SU-DHL-6 (cell line): ENCODE data around the gene AKAP11.

Experiments used
- H2AFZ ChIP-seq: fragments of 200-600 bp; sonication (generic); 2 replicates; pipeline ENCODE4 v1.6.1; 2014; ENCODE audit warnings: low read depth, mild to moderate bottlenecking, moderate library complexity, mixed read lengths, antibody characterized with exemption, low read length; ENCODE audit not compliant: severe bottlenecking
- H3F3A ChIP-seq: fragments of 200-600 bp; shearing (Covaris generic); 2 replicates; pipeline ENCODE4 v1.6.0; 2016; ENCODE audit warnings: antibody characterized with exemption, mild to moderate bottlenecking; ENCODE audit not compliant: insufficient read depth
- H3K27ac ChIP-seq: fragments of 200-600 bp; sonication (generic); 2 replicates; pipeline ENCODE4 v1.5.1; 2016; ENCODE audit warnings: low read depth, mild to moderate bottlenecking, low read length, moderate library complexity, mixed read lengths
- H3K27me3 ChIP-seq: fragments of 200-600 bp; sonication (generic), shearing (Covaris generic); 2 replicates; pipeline ENCODE4 v1.6.0; 2014; ENCODE audit warnings: mild to moderate bottlenecking, low read length
- H3K36me3 ChIP-seq: fragments of 200-600 bp; sonication (generic); 2 replicates; pipeline ENCODE4 v1.6.1; 2014; ENCODE audit warnings: mild to moderate bottlenecking, low read length, mixed read lengths
- H3K4me2 ChIP-seq: fragments of 300-600, 200-600 bp; shearing (Covaris generic), sonication (generic); 2 replicates; pipeline ENCODE4 v1.6.0; 2014; ENCODE audit warnings: low read length, low read depth, mild to moderate bottlenecking; ENCODE audit not compliant: poor library complexity, severe bottlenecking
- H3K4me3 ChIP-seq: fragments of 200-600 bp; sonication (generic); 2 replicates; pipeline ENCODE4 v1.5.1; 2014; ENCODE audit warnings: antibody characterized with exemption, low read length, mild to moderate bottlenecking, mixed read lengths; ENCODE audit not compliant: insufficient read depth, poor library complexity, severe bottlenecking
- H3K79me2 ChIP-seq: fragments of 200-600 bp; sonication (generic); 2 replicates; pipeline ENCODE4 v1.6.1; 2014; ENCODE audit warnings: mild to moderate bottlenecking, low read length, moderate library complexity; ENCODE audit not compliant: insufficient read depth
- H3K9ac ChIP-seq: fragments of 200-600 bp; sonication (generic); 2 replicates; pipeline ENCODE4 v1.7.0; 2014; ENCODE audit warnings: mild to moderate bottlenecking, low read length
- H3K9me2 ChIP-seq: fragments of 200-600 bp; sonication (generic); replicated peaks from 2 replicates; pipeline ENCODE4 v1.6.1; 2014; ENCODE audit warnings: low read length; ENCODE audit not compliant: insufficient read depth
- H3K9me3 ChIP-seq: fragments of 200-600 bp; sonication (generic); 2 replicates; pipeline ENCODE4 v1.6.1; 2014; ENCODE audit warnings: low read length, mixed read lengths; ENCODE audit not compliant: insufficient read depth
- H4K20me1 ChIP-seq: fragments of 200-600 bp; sonication (generic); 2 replicates; pipeline ENCODE4 v1.6.1; 2014; ENCODE audit warnings: low read depth, mild to moderate bottlenecking, antibody characterized with exemption, low read length, moderate library complexity, mixed read lengths
- EZH2phosphoT487 ChIP-seq: fragments of 200-600 bp; sonication (generic), shearing (Covaris generic); conservative IDR thresholded peaks from 2 replicates; pipeline ENCODE4 v1.6.1; 2018; ENCODE audit warnings: mild to moderate bottlenecking, antibody characterized with exemption, low read length, moderate library complexity, mixed read lengths
- TF ChIP-seq, protein P1 (sequence below): fragments of 200-600 bp; sonication (generic); IDR thresholded peaks from one replicate; pipeline ENCODE4 v1.5.1; 2017; ENCODE audit warnings: antibody characterized with exemption, mild to moderate bottlenecking, low read length, moderate library complexity; ENCODE audit not compliant: insufficient read depth, poor library complexity, severe bottlenecking

AKAP11 gene

DNA sequence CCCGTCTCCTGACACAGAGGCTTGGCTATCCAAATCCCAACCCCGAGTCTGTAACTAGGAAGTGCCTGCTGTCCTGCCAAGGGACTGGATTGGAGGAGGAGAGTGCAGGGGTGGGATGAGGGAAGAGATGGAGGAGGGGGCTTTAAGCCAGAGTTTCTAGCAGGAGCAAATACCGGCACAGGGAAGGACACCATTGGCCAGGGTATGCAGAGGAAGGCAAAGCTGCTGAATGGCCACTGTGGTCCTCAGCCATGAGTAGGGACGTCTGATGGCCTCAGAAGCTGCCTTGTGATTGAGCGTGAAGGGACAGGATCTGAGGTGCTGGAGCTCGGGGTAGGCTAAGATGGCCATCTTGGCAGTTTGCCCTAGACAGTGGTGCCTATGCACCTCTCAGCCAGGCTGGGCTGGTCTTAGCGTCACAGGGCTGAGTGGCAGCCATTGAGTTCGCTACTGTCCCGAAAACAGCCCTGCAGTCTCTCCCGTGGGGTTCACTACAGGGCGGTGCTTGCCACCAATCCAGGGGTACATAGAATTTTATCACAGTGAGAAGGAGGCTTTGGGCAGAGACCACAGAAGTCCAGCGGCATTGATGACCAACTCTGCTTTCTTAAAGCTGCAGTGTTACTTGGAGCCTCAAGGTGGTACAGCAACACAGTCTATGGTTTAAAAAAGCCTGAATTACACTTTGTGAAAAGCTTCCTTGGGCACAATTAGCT is 61.8 kb downstream of the AKAP11 start:
- H3K9ac ChIP-seq, result no peak overlapping the region

DNA sequence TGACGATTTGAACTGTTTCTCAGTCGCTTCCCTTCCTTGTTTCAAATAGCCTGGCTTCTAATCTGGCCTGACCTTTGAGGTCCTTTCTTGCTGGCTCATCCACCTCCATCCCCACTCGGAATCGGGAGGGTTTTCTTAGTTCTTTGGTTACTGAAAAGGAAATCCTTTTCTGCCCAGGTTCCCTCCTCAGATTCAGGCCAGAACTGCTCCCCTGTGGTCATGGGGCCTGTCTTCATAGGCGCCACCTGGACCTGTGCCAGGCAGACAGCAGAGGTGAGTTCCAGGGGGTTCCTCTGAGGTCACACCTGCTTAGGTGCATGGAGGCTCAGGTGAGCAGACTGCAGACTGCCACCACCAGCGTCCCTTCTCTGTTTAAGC is 62.4 kb downstream of the AKAP11 start:
- no peaks in the 10 kb centered on the region for H3K9me3 ChIP-seq
- H2AFZ ChIP-seq, result peak overlapping the region; percentile 0
- no peaks in the 10 kb centered on the region for H3K79me2 ChIP-seq
- TF ChIP-seq, protein P1, sequence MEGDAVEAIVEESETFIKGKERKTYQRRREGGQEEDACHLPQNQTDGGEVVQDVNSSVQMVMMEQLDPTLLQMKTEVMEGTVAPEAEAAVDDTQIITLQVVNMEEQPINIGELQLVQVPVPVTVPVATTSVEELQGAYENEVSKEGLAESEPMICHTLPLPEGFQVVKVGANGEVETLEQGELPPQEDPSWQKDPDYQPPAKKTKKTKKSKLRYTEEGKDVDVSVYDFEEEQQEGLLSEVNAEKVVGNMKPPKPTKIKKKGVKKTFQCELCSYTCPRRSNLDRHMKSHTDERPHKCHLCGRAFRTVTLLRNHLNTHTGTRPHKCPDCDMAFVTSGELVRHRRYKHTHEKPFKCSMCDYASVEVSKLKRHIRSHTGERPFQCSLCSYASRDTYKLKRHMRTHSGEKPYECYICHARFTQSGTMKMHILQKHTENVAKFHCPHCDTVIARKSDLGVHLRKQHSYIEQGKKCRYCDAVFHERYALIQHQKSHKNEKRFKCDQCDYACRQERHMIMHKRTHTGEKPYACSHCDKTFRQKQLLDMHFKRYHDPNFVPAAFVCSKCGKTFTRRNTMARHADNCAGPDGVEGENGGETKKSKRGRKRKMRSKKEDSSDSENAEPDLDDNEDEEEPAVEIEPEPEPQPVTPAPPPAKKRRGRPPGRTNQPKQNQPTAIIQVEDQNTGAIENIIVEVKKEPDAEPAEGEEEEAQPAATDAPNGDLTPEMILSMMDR, result no peak
- no peak for TF ChIP-seq EZH2phosphoT487
- no peaks in the 10 kb centered on the region for H3F3A ChIP-seq
- no peaks in the 10 kb centered on the region for H3K9me2 ChIP-seq
- no peak overlapping the region for H3K9ac ChIP-seq
- no peaks in the 10 kb centered on the region for H3K36me3 ChIP-seq
- no peaks in the 10 kb centered on the region for H3K27me3 ChIP-seq
- no peak overlapping the region for H3K4me3 ChIP-seq
- H3K27ac ChIP-seq, result no peak overlapping the region
- H4K20me1 ChIP-seq, result no peaks in the 10 kb centered on the region
- no peak overlapping the region for H3K4me2 ChIP-seq

More for the DNA sequence above, 61.8 kb downstream of the AKAP11 start:
- Histone ChIP-seq H3K79me2 (no peaks in the 10 kb centered on the region), H2AFZ (peak overlapping the region; percentile 0), H3K36me3 (no peaks in the 10 kb centered on the region), H3K4me2 (no peak overlapping the region), H3K4me3 (no peak overlapping the region), H4K20me1 (no peaks in the 10 kb centered on the region), H3K9me2 (no peaks in the 10 kb centered on the region), H3K27ac (no peak overlapping the region), H3K27me3 (no peaks in the 10 kb centered on the region), H3F3A (no peaks in the 10 kb centered on the region), H3K9me3 (no peaks in the 10 kb centered on the region)
- no peak for TF ChIP-seq EZH2phosphoT487
- TF ChIP-seq, protein P1, result peak; percentile 14

DNA sequence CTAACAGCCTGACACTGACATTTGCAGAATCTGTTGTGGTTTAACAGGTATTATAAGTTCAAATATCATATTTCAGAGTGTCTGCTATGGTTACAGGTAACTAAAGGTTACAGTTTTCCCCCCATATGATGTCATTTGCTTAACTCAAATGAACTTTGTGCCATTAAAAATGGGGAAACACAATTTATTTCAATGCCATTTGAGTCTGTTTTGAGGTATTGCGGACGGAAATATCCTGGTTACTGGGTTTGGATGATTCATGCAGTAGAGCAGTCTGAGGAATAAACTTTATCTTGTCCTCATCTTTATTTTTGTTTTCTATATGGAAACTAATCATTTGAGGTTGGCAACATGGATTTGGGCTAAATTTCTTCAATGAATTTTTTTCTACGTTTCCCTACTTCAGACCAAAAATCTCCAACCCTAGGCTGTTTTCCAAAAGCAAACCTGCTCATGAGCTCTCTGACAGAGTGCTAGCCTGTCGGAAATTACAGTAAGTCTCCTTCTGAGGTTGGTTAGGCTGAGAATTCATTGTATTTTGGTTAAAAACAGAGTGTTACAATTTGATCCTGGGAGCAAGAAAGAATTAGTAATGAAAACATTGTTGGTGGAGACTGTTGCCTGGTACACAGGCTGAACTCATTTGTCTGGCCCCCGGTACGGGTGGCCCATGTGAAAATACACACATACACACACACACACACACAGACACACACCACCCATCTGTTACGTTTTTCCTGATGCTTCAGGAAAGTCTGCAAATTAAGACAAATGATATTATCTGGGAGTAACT is 66.1 kb downstream of the AKAP11 start:
- Histone ChIP-seq H3K27me3 (no peaks in the 10 kb centered on the region), H3K9me2 (no peaks in the 10 kb centered on the region), H3K27ac (no peak overlapping the region), H3K9ac (no peak overlapping the region), H3K79me2 (no peaks in the 10 kb centered on the region), H3K9me3 (no peaks in the 10 kb centered on the region), H3K4me3 (no peak overlapping the region), H3K36me3 (no peaks in the 10 kb centered on the region), H3F3A (no peaks in the 10 kb centered on the region), H3K4me2 (no peak overlapping the region), H2AFZ (no peak overlapping the region), H4K20me1 (no peaks in the 10 kb centered on the region)
- TF ChIP-seq EZH2phosphoT487, result no peak
- TF ChIP-seq, protein P1, result no peak
